ENCODE results near the gene C5orf63.

GRCh38 chr5:127055880-127056653 lies 17.2 kb downstream of the C5orf63 start:
- no peak for TF ChIP-seq CTCF (IDR thresholded peaks at IDR 0.05)
- TF ChIP-seq POLR2A (IDR thresholded peaks at IDR 0.05) = no peak

Data from adrenal gland (tissue), 5 donors.